LNCAP (cell line): ENCODE results near the gene SORCS2.
A peak's percentile ranks its signal among the peaks of the same experiment; 100 is the strongest.

Experiments
- TF ChIP-seq, protein P1 (sequence below): fragments of 450-650 bp; IDR thresholded peaks from 2 replicates; pipeline ENCODE4 v1.5.1; 2017; ENCODE audit warnings: mild to moderate bottlenecking

SORCS2 gene

DNA sequence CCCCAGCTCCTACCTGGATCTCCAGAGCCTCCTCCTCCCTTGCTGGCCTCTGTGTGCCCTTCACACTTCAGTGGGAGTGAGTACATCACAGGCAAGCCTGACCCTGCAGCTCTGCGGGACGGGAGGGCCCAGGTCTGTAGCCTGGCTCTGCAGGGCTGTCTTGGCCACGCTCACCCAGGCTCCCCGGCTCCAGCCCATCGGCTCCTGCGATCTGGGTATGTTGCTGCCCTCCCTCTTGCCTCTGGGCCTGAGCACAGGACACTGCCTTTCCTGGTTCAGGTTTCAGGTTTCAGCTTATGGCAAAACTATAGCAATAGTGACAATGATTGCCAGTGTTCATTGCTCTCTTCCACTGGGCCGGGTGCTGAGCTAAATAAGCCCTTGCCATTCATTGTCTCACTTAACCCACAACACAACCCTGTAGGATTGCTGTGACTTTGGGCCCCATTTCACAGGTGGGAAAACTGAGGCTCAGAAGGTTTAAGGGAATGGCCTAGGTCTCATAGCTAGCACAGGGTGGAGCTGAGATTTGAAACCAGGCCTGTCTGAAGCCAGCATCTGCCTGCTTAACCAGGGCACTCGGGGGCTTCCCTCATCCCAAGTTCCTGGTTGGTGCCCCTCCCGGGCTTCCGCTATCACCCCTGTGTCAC lies 44.6 kb upstream of the SORCS2 start:
- TF ChIP-seq, protein P1, sequence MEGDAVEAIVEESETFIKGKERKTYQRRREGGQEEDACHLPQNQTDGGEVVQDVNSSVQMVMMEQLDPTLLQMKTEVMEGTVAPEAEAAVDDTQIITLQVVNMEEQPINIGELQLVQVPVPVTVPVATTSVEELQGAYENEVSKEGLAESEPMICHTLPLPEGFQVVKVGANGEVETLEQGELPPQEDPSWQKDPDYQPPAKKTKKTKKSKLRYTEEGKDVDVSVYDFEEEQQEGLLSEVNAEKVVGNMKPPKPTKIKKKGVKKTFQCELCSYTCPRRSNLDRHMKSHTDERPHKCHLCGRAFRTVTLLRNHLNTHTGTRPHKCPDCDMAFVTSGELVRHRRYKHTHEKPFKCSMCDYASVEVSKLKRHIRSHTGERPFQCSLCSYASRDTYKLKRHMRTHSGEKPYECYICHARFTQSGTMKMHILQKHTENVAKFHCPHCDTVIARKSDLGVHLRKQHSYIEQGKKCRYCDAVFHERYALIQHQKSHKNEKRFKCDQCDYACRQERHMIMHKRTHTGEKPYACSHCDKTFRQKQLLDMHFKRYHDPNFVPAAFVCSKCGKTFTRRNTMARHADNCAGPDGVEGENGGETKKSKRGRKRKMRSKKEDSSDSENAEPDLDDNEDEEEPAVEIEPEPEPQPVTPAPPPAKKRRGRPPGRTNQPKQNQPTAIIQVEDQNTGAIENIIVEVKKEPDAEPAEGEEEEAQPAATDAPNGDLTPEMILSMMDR = no peak

DNA sequence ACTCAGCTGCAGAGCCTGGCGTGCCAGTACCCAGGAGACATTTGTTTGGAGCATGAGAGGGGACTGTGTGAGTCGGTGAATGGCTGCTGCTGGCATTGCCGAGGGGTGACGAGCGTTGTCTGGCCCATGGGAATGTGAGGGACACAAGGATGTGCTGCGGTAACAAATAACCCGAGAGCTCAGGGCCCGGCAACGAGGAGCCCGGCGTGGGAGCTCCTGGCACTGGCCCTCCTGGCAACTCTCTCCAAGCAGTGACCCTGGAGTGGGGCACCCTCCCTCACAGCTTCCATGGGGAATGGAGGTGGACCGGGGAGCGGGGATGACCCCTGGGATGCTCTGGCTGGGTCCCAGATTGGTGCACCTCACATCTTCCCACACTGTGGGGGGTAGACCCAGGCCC lies 44.0 kb upstream of the SORCS2 start:
- TF ChIP-seq, protein P1 = no peak

DNA sequence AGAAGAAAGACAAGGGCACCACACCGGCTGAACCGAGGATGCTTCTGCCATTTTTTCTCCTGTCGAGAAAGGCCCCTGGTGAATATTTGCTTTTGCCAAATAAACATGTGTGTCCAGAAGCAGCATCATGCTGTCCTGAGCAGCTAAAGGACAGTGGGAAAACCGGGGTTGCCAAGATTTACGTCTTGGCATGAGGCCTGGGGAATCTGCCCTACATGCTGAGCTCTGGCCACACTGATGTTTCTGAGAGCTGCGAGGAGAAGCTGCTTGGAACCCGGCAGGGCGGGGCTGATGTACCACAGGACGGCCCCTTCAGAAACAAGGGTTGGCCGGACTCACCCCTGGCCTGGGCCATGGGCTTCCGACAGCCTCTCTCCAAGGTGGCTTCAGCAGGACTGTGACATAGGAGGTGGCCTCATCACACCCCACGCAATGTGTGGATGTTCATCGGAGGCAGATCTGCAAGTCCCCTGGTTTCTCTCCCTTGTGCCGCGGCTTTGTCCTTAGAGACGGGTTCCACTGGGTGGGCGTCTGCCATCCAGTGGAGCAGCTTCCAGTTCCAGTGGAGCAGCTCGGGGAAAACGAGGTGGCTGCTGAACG lies 42.2 kb upstream of the SORCS2 start:
- TF ChIP-seq, protein P1 = no peak

DNA sequence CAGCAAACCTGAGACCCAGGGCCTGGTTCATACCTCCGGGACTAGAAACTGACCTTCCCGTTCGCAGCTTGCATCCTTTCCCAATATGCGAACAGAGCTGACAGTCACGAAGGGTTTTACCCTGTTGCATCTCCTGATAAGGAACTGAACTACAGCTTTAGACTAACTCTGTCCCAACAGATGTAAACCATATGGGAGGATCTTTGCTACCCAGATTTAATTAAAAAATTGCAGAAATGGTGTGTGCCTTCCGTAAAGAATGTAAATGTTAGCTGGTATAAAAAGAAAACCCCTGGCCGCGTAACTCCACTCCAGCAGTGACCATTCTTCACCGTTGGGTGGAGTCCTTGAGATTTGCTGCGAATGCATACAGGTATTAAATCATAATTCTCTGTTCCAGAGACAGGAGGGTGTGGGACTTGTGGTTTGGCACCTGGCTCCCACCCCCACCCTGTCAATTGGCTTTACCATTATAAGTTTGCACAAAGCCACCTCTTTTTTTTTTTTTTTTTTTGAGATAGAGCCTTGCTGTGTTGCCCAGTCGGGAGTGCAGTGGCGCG lies 40.6 kb upstream of the SORCS2 start:
- TF ChIP-seq, protein P1 = 0 out of 2 replicates have a peak, but pooled peaks have one; percentile 23

DNA sequence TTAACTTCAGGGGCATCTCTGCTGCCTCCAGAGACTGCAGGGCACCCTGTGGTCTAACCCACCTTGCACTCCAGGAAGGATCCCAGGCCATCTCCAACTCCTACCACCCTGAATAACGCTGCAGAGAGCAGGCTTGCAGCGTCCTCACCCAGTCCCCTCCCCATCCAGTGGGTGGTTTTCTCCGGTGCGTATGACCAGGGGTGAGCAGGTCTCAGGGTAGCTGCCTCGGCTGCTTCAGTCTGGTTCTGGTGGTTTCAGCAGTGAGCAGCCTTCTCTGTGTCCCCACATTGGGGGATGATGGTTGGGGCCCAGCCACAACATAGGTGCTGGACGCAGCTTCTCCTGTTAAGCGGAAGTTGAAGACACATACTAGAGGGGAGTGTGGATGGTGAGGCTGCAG lies 38.6 kb upstream of the SORCS2 start:
- TF ChIP-seq, protein P1 = no peak

DNA sequence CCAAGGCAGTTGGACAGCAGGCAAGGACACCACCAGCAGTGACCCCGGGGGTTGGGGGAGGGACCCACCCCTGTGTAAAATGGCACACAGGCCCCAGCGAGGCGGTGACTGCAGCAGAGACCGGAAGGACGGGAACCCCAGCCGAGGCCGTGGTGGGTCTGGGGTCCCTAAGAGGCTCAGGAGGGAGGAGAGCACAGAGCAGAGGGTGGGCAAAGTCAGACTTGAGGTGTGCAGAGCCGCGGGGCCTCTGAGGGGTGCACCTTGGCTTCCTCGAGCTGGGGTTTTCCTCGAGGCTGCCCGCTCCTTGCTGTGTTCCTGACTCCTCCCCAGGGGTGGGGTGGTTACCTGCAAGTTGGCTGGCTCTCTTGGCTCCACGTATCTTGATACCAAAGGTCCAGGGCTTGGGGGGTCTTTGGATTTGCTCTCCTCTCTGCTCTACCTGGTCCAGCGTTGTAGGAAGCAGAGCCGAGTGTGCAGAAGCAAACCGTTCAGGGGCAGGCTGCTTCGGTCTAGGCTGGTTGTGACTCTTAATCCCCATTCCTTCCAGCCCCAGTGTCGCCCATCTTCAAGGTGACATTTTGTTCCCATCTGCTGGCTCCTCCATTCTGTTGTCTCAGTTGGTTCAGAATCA lies 37.9 kb upstream of the SORCS2 start:
- TF ChIP-seq, protein P1 = no peak

DNA sequence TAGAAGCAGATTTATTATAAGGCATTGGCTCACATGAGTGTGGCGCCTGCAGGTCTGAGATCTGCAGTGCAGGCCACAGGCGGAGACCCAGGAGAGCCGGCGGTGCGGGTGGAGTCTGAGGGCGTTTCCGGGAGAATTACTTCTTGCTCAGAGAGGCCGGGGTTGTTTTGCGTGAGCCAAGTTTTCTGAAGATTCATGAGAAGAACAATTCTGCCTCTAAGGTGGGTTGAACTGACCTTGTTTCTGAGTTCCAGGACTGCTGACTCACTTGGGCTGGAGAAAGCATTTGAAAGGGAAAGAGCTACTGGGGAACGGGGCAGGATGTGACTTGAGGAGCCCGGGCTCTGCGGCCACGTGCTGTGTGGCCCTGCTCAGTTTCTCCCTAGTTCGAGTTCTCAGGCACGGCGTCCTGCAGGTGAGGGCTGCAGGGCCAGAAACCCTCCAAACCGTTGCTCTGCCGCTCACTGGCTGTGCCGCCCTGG lies 36.7 kb upstream of the SORCS2 start:
- TF ChIP-seq, protein P1 = no peak
